Caco-2 (cell line): ENCODE results near the gene DLG2. TPM values are rescaled to one million over a fixed set of nuclear protein-coding genes. Genes with fewer than 3 reads are reported as not detected.

Source experiments
- BruUV-seq: library from RNA; stranded (reverse); fragments of 400-500 nt; replicated peaks from 2 replicates; lab custom pipeline; 2021; lab: Mats Ljungman, UMichigan
- CTCF ChIA-PET: fragments of 300-600 bp; sonication (Branson Sonifier 250); formaldehyde crosslinking; loops from one replicate; lab custom pipeline; 2022; ENCODE audit warnings: antibody characterized with exemption; lab: Charles Lee
- POLR2A ChIA-PET: fragments of 300-600 bp; sonication (Branson Sonifier 250); formaldehyde crosslinking; loops from one replicate; lab custom pipeline; 2022; ENCODE audit warnings: antibody characterized with exemption; lab: Charles Lee
- DNase-seq, 2 experiments: peaks; one replicate each; pipeline versions ENCODE4 v3.0.0 to v3.0.0-alpha.2; 2020 to 2022
- H3K27me3 ChIP-seq: replicated peaks from 2 replicates; pipeline ENCODE4 v1.6.0; 2011; ENCODE audit warnings: low read length; ENCODE audit not compliant: control insufficient read depth, insufficient read depth
- H3K36me3 ChIP-seq: 2 replicates; pipeline ENCODE4 v1.5.1; 2011; ENCODE audit warnings: low read length; ENCODE audit not compliant: control insufficient read depth, insufficient read depth
- H3K4me1 ChIP-seq: fragments of 250-450 bp; sonication (Bioruptor Pico); 2 replicates; pipeline ENCODE4 v1.5.1; 2020; ENCODE audit warnings: mild to moderate bottlenecking
- H3K4me3 ChIP-seq: 2 replicates; pipeline ENCODE4 v1.5.1; 2011; ENCODE audit warnings: low read depth, mild to moderate bottlenecking, control low read depth, low read length
- H3K9me3 ChIP-seq: fragments of 250-450 bp; sonication (Bioruptor Pico); 2 replicates; pipeline ENCODE4 v1.5.1; 2020; ENCODE audit warnings: mild to moderate bottlenecking, moderate library complexity
- H3K27ac Mint-ChIP-seq: one replicate; pipeline ENCODE4 v1.8.0; 2022; ENCODE audit warnings: mixed read lengths; ENCODE audit not compliant: unreplicated experiment
- H3K27me3 Mint-ChIP-seq: one replicate; pipeline ENCODE4 v1.8.0; 2022; ENCODE audit warnings: mixed read lengths; ENCODE audit not compliant: insufficient read depth, unreplicated experiment
- H3K36me3 Mint-ChIP-seq: one replicate; pipeline ENCODE4 v1.8.0; 2022; ENCODE audit warnings: mild to moderate bottlenecking, mixed read lengths; ENCODE audit not compliant: insufficient read depth, unreplicated experiment
- H3K4me1 Mint-ChIP-seq: one replicate; pipeline ENCODE4 v1.8.0; 2022; ENCODE audit warnings: low read depth, mixed read lengths; ENCODE audit not compliant: unreplicated experiment
- H3K4me3 Mint-ChIP-seq: one replicate; pipeline ENCODE4 v1.8.0; 2022; ENCODE audit warnings: mild to moderate bottlenecking, moderate library complexity, mixed read lengths; ENCODE audit not compliant: unreplicated experiment
- H3K9me3 Mint-ChIP-seq: one replicate; pipeline ENCODE4 v1.8.0; 2022; ENCODE audit warnings: mixed read lengths; ENCODE audit not compliant: unreplicated experiment
- intact Hi-C: fragments of 100-400 bp; cut with micrococcal nuclease; formaldehyde crosslinking; loops from one replicate; pipeline ENCODE4 v1.10.0; 2022; ENCODE audit not compliant: unreplicated experiment
- total RNA-seq: library from RNA; stranded (reverse); gene quantifications from 2 replicates; pipeline ENCODE4 v1.2.3, GENCODE V29; 2022
- TF ChIP-seq, protein P1 (sequence below), 2 experiments: fragments of 200-600 bp in 1 of 2; IDR thresholded peaks; 1 replicate in 1 of 2; 2 replicates in 1 of 2; pipeline versions ENCODE4 v1.5.1 to v1.8.0; 2011 to 2022; ENCODE audit warnings: antibody characterized with exemption in 1 of 2, control low read depth in 1 of 2, inconsistent platforms in 1 of 2, low read depth in 1 of 2, low read length in 1 of 2, mild to moderate bottlenecking in 1 of 2, moderate library complexity in 1 of 2; ENCODE audit not compliant: insufficient read depth in 1 of 2, severe bottlenecking in 1 of 2, unreplicated experiment in 1 of 2

DLG2 gene
- total RNA-seq, 1 experiment from 2014 or later, result 21.6 TPM

DNA sequence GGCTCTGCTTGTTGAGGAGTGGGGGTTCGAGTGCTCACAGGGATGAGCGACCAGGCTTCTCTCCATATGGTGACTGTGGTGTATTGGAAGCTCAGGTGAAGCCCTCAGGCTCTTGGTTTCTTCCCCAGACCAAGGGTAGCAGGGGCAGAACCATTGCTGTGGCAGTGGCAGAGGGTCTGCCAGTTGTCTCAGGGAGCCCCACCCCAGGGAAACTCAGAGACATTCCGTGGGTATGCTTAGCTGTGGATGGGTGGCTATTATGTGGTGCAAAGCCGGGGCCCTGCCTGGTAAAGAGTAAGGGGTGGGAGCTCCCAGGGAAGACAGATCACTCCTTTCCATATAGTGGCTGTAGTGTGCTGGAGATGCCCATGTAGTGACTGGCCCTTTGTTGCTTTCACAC lies 167.8 kb downstream of the DLG2 start:
- TF ChIP-seq, protein P1, sequence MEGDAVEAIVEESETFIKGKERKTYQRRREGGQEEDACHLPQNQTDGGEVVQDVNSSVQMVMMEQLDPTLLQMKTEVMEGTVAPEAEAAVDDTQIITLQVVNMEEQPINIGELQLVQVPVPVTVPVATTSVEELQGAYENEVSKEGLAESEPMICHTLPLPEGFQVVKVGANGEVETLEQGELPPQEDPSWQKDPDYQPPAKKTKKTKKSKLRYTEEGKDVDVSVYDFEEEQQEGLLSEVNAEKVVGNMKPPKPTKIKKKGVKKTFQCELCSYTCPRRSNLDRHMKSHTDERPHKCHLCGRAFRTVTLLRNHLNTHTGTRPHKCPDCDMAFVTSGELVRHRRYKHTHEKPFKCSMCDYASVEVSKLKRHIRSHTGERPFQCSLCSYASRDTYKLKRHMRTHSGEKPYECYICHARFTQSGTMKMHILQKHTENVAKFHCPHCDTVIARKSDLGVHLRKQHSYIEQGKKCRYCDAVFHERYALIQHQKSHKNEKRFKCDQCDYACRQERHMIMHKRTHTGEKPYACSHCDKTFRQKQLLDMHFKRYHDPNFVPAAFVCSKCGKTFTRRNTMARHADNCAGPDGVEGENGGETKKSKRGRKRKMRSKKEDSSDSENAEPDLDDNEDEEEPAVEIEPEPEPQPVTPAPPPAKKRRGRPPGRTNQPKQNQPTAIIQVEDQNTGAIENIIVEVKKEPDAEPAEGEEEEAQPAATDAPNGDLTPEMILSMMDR (IDR thresholded peaks at IDR 0.05; ENCODE audit: insufficient read depth in 1 of 2, low read depth in 1 of 2, low read length in 1 of 2, severe bottlenecking in 1 of 2, unreplicated experiment in 1 of 2), result no peak
- H3K9me3 ChIP-seq, result no peaks in the 10 kb centered on the region
- no peaks in the 10 kb centered on the region for H3K4me1 ChIP-seq
- no peak overlapping the region for H3K4me3 Mint-ChIP-seq
- POLR2A ChIA-PET, result no interaction called here
- H3K27me3 Mint-ChIP-seq, result peaks cover 20% of the 10 kb centered on the region
- H3K27me3 ChIP-seq, result no peaks in the 10 kb centered on the region; the same call in 1 of the 2 replicates
- H3K36me3 ChIP-seq, result no peaks in the 10 kb centered on the region
- peaks cover 7% of the 10 kb centered on the region for H3K4me1 Mint-ChIP-seq
- intact Hi-C loops, result no loop called here
- CTCF ChIA-PET, result interaction anchor here (0.6 kb wide), 1 partner anchor 127 kb away, joined by 3 read pairs; no protein-coding TSS in a partner anchor
- BruUV-seq, result no TSS peak
- DNase-seq, result no peak
- no peak overlapping the region for H3K4me3 ChIP-seq
- no peaks in the 10 kb centered on the region for H3K36me3 Mint-ChIP-seq
- no peaks in the 10 kb centered on the region for H3K9me3 Mint-ChIP-seq
- H3K27ac Mint-ChIP-seq, result no peak overlapping the region

- H3K4me1 ChIP-seq, result no peaks in the 10 kb centered on the region; the same call in 1 of the 2 replicates
- no peak overlapping the region for H3K4me3 ChIP-seq
- H3K4me1 Mint-ChIP-seq, result no peaks in the 10 kb centered on the region
- ChIA-PET CTCF (no interaction called here), POLR2A (no interaction called here)
- H3K27me3 ChIP-seq, result no peaks in the 10 kb centered on the region
- DNase-seq, result no peak
- no peak overlapping the region for H3K4me3 Mint-ChIP-seq
- H3K36me3 Mint-ChIP-seq, result no peaks in the 10 kb centered on the region
- TF ChIP-seq, protein P1 (IDR thresholded peaks at IDR 0.05; ENCODE audit: insufficient read depth in 1 of 2, low read depth in 1 of 2, low read length in 1 of 2, severe bottlenecking in 1 of 2, unreplicated experiment in 1 of 2), result no peak
- H3K9me3 Mint-ChIP-seq, result no peaks in the 10 kb centered on the region
- no TSS peak for BruUV-seq
- H3K9me3 ChIP-seq, result no peaks in the 10 kb centered on the region
- intact Hi-C loops, result no loop called here
- H3K27me3 Mint-ChIP-seq, result peaks cover 22% of the 10 kb centered on the region
- H3K36me3 ChIP-seq, result no peaks in the 10 kb centered on the region
- H3K27ac Mint-ChIP-seq, result no peak overlapping the region
Measured at GRCh38 chr11:85444479-85444878, 182.7 kb downstream of the DLG2 start.

GRCh38 chr11:85440273-85440672 lies 186.9 kb downstream of the DLG2 start:
- H3K36me3 ChIP-seq, result no peaks in the 10 kb centered on the region
- Mint-ChIP-seq H3K4me1 (no peaks in the 10 kb centered on the region), H3K4me3 (no peak overlapping the region), H3K27me3 (peaks cover 19% of the 10 kb centered on the region), H3K9me3 (no peaks in the 10 kb centered on the region), H3K36me3 (no peaks in the 10 kb centered on the region), H3K27ac (no peak overlapping the region)
- ChIA-PET POLR2A (no interaction called here), CTCF (no interaction called here)
- intact Hi-C loops, result no loop called here
- no peak for DNase-seq
- H3K4me1 ChIP-seq, result no peaks in the 10 kb centered on the region
- H3K27me3 ChIP-seq, result no peaks in the 10 kb centered on the region
- no TSS peak for BruUV-seq
- H3K9me3 ChIP-seq, result no peaks in the 10 kb centered on the region
- TF ChIP-seq, protein P1 (IDR thresholded peaks at IDR 0.05; ENCODE audit: insufficient read depth in 1 of 2, low read depth in 1 of 2, low read length in 1 of 2, severe bottlenecking in 1 of 2, unreplicated experiment in 1 of 2), result no peak
- no peak overlapping the region for H3K4me3 ChIP-seq
